Parathyroid adenoma (tissue), 2 donors: ENCODE results near the gene CRABP2.
A peak's percentile ranks its signal among the peaks of the same experiment; 100 is the strongest.

Experiments
- H2AFZ ChIP-seq: fragments of 300-600 bp; sonication (generic); one replicate; pipeline ENCODE4 v1.7.0; 2017; ENCODE audit warnings: antibody characterized with exemption, mild to moderate bottlenecking
- H3K27ac ChIP-seq: fragments of 300-600 bp; sonication (generic); one replicate; pipeline ENCODE4 v1.7.0; 2017
- H3K27me3 ChIP-seq: fragments of 300-600 bp; sonication (generic); one replicate; pipeline ENCODE4 v1.7.0; 2017; ENCODE audit warnings: low read length; ENCODE audit not compliant: control insufficient read depth, insufficient read depth
- H3K36me3 ChIP-seq: fragments of 300-600 bp; sonication (generic); one replicate; pipeline ENCODE4 v1.7.0; 2017; ENCODE audit warnings: low read length; ENCODE audit not compliant: control insufficient read depth, insufficient read depth
- H3K4me1 ChIP-seq: fragments of 300-600 bp; sonication (generic); one replicate; pipeline ENCODE4 v1.7.0; 2017; ENCODE audit warnings: control low read depth
- H3K4me2 ChIP-seq: fragments of 300-600 bp; sonication (generic); one replicate; pipeline ENCODE4 v1.7.0; 2017; ENCODE audit warnings: low read length
- H3K4me3 ChIP-seq: fragments of 300-600 bp; sonication (generic); one replicate; pipeline ENCODE4 v1.7.0; 2017; ENCODE audit warnings: low read depth, low read length
- H3K79me2 ChIP-seq: fragments of 300-600 bp; sonication (generic); one replicate; pipeline ENCODE4 v1.7.0; 2017; ENCODE audit warnings: control low read depth
- H3K9ac ChIP-seq: fragments of 300-600 bp; sonication (generic); one replicate; pipeline ENCODE4 v1.7.0; 2017; ENCODE audit warnings: mild to moderate bottlenecking
- H3K9me3 ChIP-seq: fragments of 300-600 bp; sonication (generic); one replicate; pipeline ENCODE4 v1.7.0; 2017; ENCODE audit warnings: low read length; ENCODE audit not compliant: control insufficient read depth
- CTCF ChIP-seq: fragments of 300-600 bp; sonication (generic); IDR thresholded peaks from one replicate; pipeline ENCODE4 v1.7.0; 2017; ENCODE audit warnings: antibody characterized with exemption, mild to moderate bottlenecking
- donor health status: primary hyperparathyroidism.

Gene CRABP2

DNA sequence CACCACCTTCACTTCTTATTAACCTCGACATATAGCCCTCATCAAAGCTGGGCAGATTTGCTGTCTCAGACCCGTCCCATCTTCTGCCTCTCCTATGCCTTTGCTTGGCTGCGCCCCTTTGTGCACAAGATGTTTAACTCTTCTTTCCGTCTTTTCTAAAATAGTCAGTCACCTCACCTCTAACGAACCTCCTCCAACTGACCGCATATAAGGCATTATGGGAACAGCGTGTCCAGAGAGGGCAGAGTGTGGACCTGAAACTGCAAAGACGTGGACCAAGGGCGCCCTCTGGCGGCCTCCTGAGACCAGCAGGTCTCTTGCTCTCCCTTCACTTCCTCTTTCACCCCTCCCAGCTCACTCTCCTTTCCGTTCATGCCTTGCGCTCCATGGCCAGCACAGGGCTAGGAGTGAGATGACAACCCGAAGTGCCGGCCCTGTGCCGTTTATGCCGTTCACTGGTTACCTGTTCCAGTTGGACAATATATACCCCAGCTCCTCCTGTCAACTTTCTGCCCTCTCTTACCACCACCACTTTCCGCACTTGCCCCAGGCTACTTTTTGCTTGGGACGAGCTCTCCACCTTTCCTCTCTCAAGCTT is 20.4 kb upstream of the CRABP2 start:
- Histone ChIP-seq H3K36me3 (no peaks in the 10 kb centered on the region), H3K4me1 (no peaks in the 10 kb centered on the region), H3K4me3 (peak overlapping the region; percentile 19)

DNA sequence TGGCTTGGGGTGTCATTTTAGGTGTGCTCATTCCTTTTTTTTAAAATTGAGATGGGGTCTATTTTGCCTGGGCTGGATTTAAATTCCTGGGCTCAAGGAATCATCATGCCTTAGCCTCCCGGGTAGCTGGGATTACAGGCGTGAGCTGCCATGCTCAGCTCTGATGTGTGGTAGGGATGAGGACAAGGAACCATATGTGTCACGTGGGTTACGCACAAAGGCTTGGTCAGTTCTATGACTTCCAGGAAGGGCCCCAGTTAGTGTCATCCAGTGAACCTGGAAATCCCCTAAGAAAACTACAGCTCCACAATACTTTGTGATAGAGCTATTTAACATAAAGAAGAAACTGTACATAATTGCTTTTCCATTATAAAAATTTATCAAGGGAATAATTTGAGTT is 16.2 kb upstream of the CRABP2 start:
- no peak overlapping the region for H3K27ac ChIP-seq
- no peaks in the 10 kb centered on the region for H3K4me1 ChIP-seq
- no peaks in the 10 kb centered on the region for H3K36me3 ChIP-seq
- H2AFZ ChIP-seq, result no peak overlapping the region
- no peak overlapping the region for H3K4me2 ChIP-seq
- no peak overlapping the region for H3K9ac ChIP-seq
- no peak overlapping the region for H3K4me3 ChIP-seq
- H3K79me2 ChIP-seq, result peaks cover 14% of the 10 kb centered on the region
- H3K9me3 ChIP-seq, result no peaks in the 10 kb centered on the region
- H3K27me3 ChIP-seq, result no peaks in the 10 kb centered on the region
- TF ChIP-seq CTCF, result no peak

More for the DNA sequence above, 20.4 kb upstream of the CRABP2 start:
- Histone ChIP-seq H3K79me2 (peaks cover 14% of the 10 kb centered on the region), H3K9me3 (no peaks in the 10 kb centered on the region), H3K27ac (no peak overlapping the region), H3K9ac (no peak overlapping the region), H2AFZ (no peak overlapping the region), H3K4me2 (peak overlapping the region; percentile 63), H3K27me3 (no peaks in the 10 kb centered on the region)
- TF ChIP-seq CTCF, result peak; percentile 82

DNA sequence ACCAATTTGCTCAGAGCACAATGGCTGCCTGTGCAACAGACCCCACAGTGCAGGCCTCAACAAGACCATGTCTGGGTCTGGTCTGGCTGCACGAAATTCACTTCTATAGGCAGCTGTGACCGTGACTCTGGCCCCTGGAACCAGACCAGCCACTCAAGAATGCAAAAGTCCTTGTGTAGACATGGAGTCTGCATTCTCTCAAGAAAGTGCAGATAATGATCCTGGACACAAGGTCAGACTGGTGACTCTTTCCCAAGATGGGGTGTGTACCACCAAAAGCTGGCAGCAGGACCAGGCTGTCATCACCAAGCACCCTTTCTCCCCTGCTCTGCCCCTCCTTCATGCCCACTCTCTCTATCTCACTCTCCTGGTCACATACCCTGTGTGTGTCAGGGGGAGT is 15.7 kb upstream of the CRABP2 start:
- Histone ChIP-seq H3K4me1 (no peaks in the 10 kb centered on the region), H3K27ac (no peak overlapping the region), H2AFZ (no peak overlapping the region), H3K79me2 (peaks cover 14% of the 10 kb centered on the region), H3K9ac (no peak overlapping the region), H3K36me3 (no peaks in the 10 kb centered on the region), H3K4me3 (no peak overlapping the region), H3K27me3 (no peaks in the 10 kb centered on the region), H3K9me3 (no peaks in the 10 kb centered on the region), H3K4me2 (no peak overlapping the region)
- no peak for TF ChIP-seq CTCF

- H3K4me3 ChIP-seq, result no peak overlapping the region
- H3K4me2 ChIP-seq, result no peak overlapping the region
- no peaks in the 10 kb centered on the region for H3K79me2 ChIP-seq
- H3K9ac ChIP-seq, result no peak overlapping the region
- no peak for TF ChIP-seq CTCF
- no peaks in the 10 kb centered on the region for H3K36me3 ChIP-seq
- H3K27ac ChIP-seq, result no peak overlapping the region
- H3K27me3 ChIP-seq, result no peaks in the 10 kb centered on the region
- H3K9me3 ChIP-seq, result no peaks in the 10 kb centered on the region
- no peak overlapping the region for H2AFZ ChIP-seq
- H3K4me1 ChIP-seq, result no peaks in the 10 kb centered on the region
Observed at GRCh38 chr1:156717351-156717750, 12.0 kb upstream of the CRABP2 start.

GRCh38 chr1:156714830-156715229 is 9.4 kb upstream of the CRABP2 start:
- Histone ChIP-seq H3K27me3 (no peaks in the 10 kb centered on the region), H3K36me3 (no peaks in the 10 kb centered on the region), H3K27ac (no peak overlapping the region), H3K4me1 (no peaks in the 10 kb centered on the region), H2AFZ (no peak overlapping the region), H3K4me3 (no peak overlapping the region), H3K9ac (no peak overlapping the region), H3K4me2 (no peak overlapping the region), H3K9me3 (no peaks in the 10 kb centered on the region), H3K79me2 (no peaks in the 10 kb centered on the region)
- TF ChIP-seq CTCF, result no peak
